H9 (cell line): ENCODE results near the gene SPTBN1. TPM values are rescaled to one million over a fixed set of nuclear protein-coding genes. Genes with fewer than 3 reads are reported as not detected.

ENCODE experiments used
- DNase-seq: peaks from one replicate; pipeline ENCODE4 v3.0.0-alpha.2; 2017
- H2AFZ ChIP-seq: one replicate; pipeline ENCODE4 v1.6.1; 2013; ENCODE audit warnings: mild to moderate bottlenecking, low read length, control low read depth, moderate library complexity
- H2AK5ac ChIP-seq: 2 replicates; pipeline ENCODE4 v1.6.1; 2013; ENCODE audit warnings: low read length, control low read depth, mixed read lengths; ENCODE audit not compliant: insufficient read length
- H2BK120ac ChIP-seq: one replicate; pipeline ENCODE4 v1.6.1; 2013; ENCODE audit warnings: low read depth, mild to moderate bottlenecking, low read length, control low read depth, inconsistent platforms; ENCODE audit not compliant: poor library complexity, severe bottlenecking
- H2BK12ac ChIP-seq: 2 replicates; pipeline ENCODE4 v1.6.1; 2013; ENCODE audit warnings: low read length, control low read depth, mixed read lengths, low read depth; ENCODE audit not compliant: insufficient read length
- H2BK15ac ChIP-seq: 2 replicates; pipeline ENCODE4 v1.6.1; 2013; ENCODE audit warnings: low read depth, low read length, control low read depth
- H2BK20ac ChIP-seq: one replicate; pipeline ENCODE4 v1.6.1; 2013; ENCODE audit warnings: low read depth, mild to moderate bottlenecking, low read length, control low read depth, inconsistent platforms; ENCODE audit not compliant: poor library complexity, severe bottlenecking
- H2BK5ac ChIP-seq: 2 replicates; pipeline ENCODE4 v1.6.1; 2013; ENCODE audit warnings: low read length, control low read depth, mixed read lengths; ENCODE audit not compliant: insufficient read length
- H3K14ac ChIP-seq: 2 replicates; pipeline ENCODE4 v1.6.1; 2013; ENCODE audit warnings: low read length, control low read depth; ENCODE audit not compliant: insufficient read depth
- H3K18ac ChIP-seq: 2 replicates; pipeline ENCODE4 v1.6.1; 2013; ENCODE audit warnings: low read depth, mild to moderate bottlenecking, mixed read lengths, low read length, control low read depth; ENCODE audit not compliant: insufficient read length
- H3K23ac ChIP-seq: 2 replicates; pipeline ENCODE4 v1.6.1; 2013; ENCODE audit warnings: low read length, control low read depth, mixed read lengths, low read depth; ENCODE audit not compliant: insufficient read length
- H3K23me2 ChIP-seq: 2 replicates; pipeline ENCODE4 v1.6.1; 2013; ENCODE audit warnings: low read depth, mild to moderate bottlenecking, mixed read lengths, low read length, control low read depth; ENCODE audit not compliant: insufficient read length, poor library complexity, severe bottlenecking
- H3K27ac ChIP-seq: 2 replicates; pipeline ENCODE4 v1.5.1; 2013; ENCODE audit warnings: low read length, control low read depth, mixed read lengths, low read depth; ENCODE audit not compliant: insufficient read length
- H3K27me3 ChIP-seq: 2 replicates; pipeline ENCODE4 v1.6.1; 2013; ENCODE audit warnings: low read length, control low read depth, inconsistent platforms; ENCODE audit not compliant: insufficient read depth
- H3K4ac ChIP-seq: 2 replicates; pipeline ENCODE4 v1.6.1; 2013; ENCODE audit warnings: low read depth, mild to moderate bottlenecking, control low read depth, inconsistent platforms, low read length, moderate library complexity
- H3K4me1 ChIP-seq: 2 replicates; pipeline ENCODE4 v1.6.1; 2013; ENCODE audit warnings: low read length, control low read depth, inconsistent platforms; ENCODE audit not compliant: insufficient read depth
- H3K4me2 ChIP-seq: 2 replicates; pipeline ENCODE4 v1.6.1; 2013; ENCODE audit warnings: low read length, control low read depth, mixed read lengths; ENCODE audit not compliant: insufficient read length, insufficient read depth
- H3K56ac ChIP-seq: 2 replicates; pipeline ENCODE4 v1.6.1; 2013; ENCODE audit warnings: low read depth, mild to moderate bottlenecking, mixed read lengths, low read length, control low read depth; ENCODE audit not compliant: insufficient read length
- H3K79me1 ChIP-seq: 2 replicates; pipeline ENCODE4 v1.6.1; 2013; ENCODE audit warnings: low read depth, mild to moderate bottlenecking, moderate library complexity, low read length, control low read depth, inconsistent platforms; ENCODE audit not compliant: insufficient read depth, poor library complexity, severe bottlenecking
- H3K79me2 ChIP-seq: 2 replicates; pipeline ENCODE4 v1.6.1; 2013; ENCODE audit warnings: low read length, control low read depth, inconsistent platforms; ENCODE audit not compliant: insufficient read depth
- H3K9ac ChIP-seq: 2 replicates; pipeline ENCODE4 v1.6.1; 2013; ENCODE audit warnings: low read length, control low read depth, mixed read lengths; ENCODE audit not compliant: insufficient read length; ENCODE audit errors: extremely low read depth
- H3K9me3 ChIP-seq: one replicate; pipeline ENCODE4 v1.6.1; 2013; ENCODE audit warnings: low read depth, low read length, inconsistent platforms; ENCODE audit not compliant: control insufficient read depth
- H3T11ph ChIP-seq: one replicate; pipeline ENCODE4 v1.6.1; 2013; ENCODE audit warnings: mild to moderate bottlenecking, low read length, control low read depth, inconsistent platforms
- H4K20me1 ChIP-seq: one replicate; pipeline ENCODE4 v1.6.1; 2013; ENCODE audit not compliant: control insufficient read depth, insufficient read length, insufficient read depth
- H4K5ac ChIP-seq: 2 replicates; pipeline ENCODE4 v1.6.1; 2013; ENCODE audit warnings: low read depth, mild to moderate bottlenecking, mixed read lengths, low read length, control low read depth; ENCODE audit not compliant: insufficient read length
- H4K8ac ChIP-seq: replicated peaks from 2 replicates; pipeline ENCODE4 v1.6.1; 2013; ENCODE audit warnings: low read length, control low read depth, mixed read lengths, low read depth; ENCODE audit not compliant: insufficient read length
- H4K91ac ChIP-seq: 2 replicates; pipeline ENCODE4 v1.6.1; 2013; ENCODE audit warnings: low read depth, mild to moderate bottlenecking, moderate library complexity, mixed read lengths, low read length, control low read depth; ENCODE audit not compliant: insufficient read length
- H3K27ac Mint-ChIP-seq, 3 experiments: 2 replicates in 2 of 3; 3 replicates in 1 of 3; pipeline ENCODE4 v1.8.0; 2020 to 2021; ENCODE audit warnings: mixed read lengths in 3 of 3, mild to moderate bottlenecking in 1 of 3, moderate library complexity in 1 of 3
- H3K27me3 Mint-ChIP-seq: 2 replicates; pipeline ENCODE4 v1.8.0; 2021; ENCODE audit warnings: low read depth, mild to moderate bottlenecking, moderate library complexity, mixed read lengths
- H3K36me3 Mint-ChIP-seq, 3 experiments: 2 replicates in 2 of 3; 3 replicates in 1 of 3; pipeline ENCODE4 v1.8.0; 2020 to 2021; ENCODE audit warnings: low read depth in 3 of 3, mixed read lengths in 3 of 3; ENCODE audit not compliant: insufficient read depth in 1 of 3
- H3K4me1 Mint-ChIP-seq, 2 experiments: 2 replicates each; pipeline ENCODE4 v1.8.0; 2020; ENCODE audit warnings: mixed read lengths in 2 of 2
- H3K4me3 Mint-ChIP-seq, 2 experiments: 2 replicates in 1 of 2; 3 replicates in 1 of 2; pipeline ENCODE4 v1.8.0; 2020 to 2021; ENCODE audit warnings: mild to moderate bottlenecking in 2 of 2, mixed read lengths in 2 of 2, moderate library complexity in 1 of 2
- H3K9me3 Mint-ChIP-seq, 2 experiments: 2 replicates in 1 of 2; 3 replicates in 1 of 2; pipeline ENCODE4 v1.8.0; 2020; ENCODE audit warnings: mild to moderate bottlenecking in 2 of 2, mixed read lengths in 2 of 2, moderate library complexity in 1 of 2
- CTCF ChIP-seq: fragments of 200-600 bp; sonication (generic); conservative IDR thresholded peaks from 3 replicates; pipeline ENCODE4 v1.8.0; 2021; ENCODE audit warnings: antibody characterized with exemption, mild to moderate bottlenecking
- whole genome bisulfite sequencing: extraction: QIAGEN DNeasy Blood & Tissue Kit; methylation state at CpG from one replicate; pipeline ENCODE4 v1.1.7; 2013; ENCODE audit warnings: missing lambda C conversion rate, low lambda C conversion rate, mixed read lengths; ENCODE audit not compliant: insufficient read length; ENCODE audit errors: extremely low coverage; 5-methylcytosine and 5-hydroxymethylcytosine counted together
- total RNA-seq: library from RNA; stranded (reverse); gene quantifications from 2 replicates; pipeline ENCODE4 v1.2.1, GENCODE V29; 2021

Gene SPTBN1
- total RNA-seq, 1 experiment from 2014 or later, result 164 TPM

- Mint-ChIP-seq H3K4me3 (no peak overlapping the region), H3K27ac (no peak overlapping the region), H3K4me1 (no peaks in the 10 kb centered on the region), H3K9me3 (peaks cover 13 to 16% of the 10 kb centered on the region in 2 experiments), H3K27me3 (no peaks in the 10 kb centered on the region; the same call in 1 of the 2 replicates), H3K36me3 (peaks cover 4 to 13% (median 5%) of the 10 kb centered on the region in 3 experiments; a peak in 6 of 7 replicates)
- no peak overlapping the region for H2AFZ ChIP-seq
- no peak overlapping the region for H3K4ac ChIP-seq
- H3K79me1 ChIP-seq, result no peaks in the 10 kb centered on the region
- H3K79me2 ChIP-seq, result no peaks in the 10 kb centered on the region
- H2BK5ac ChIP-seq, result no peak overlapping the region
- H3K9ac ChIP-seq, result no peak overlapping the region
- H3K56ac ChIP-seq, result no peak overlapping the region
- no peak overlapping the region for H2BK15ac ChIP-seq
- H3K18ac ChIP-seq, result no peak overlapping the region
- no peaks in the 10 kb centered on the region for H3K27me3 ChIP-seq
- H3K9me3 ChIP-seq, result no peaks in the 10 kb centered on the region
- DNase-seq, result no peak
- H2BK120ac ChIP-seq, result no peak overlapping the region
- H3T11ph ChIP-seq, result no peak overlapping the region
- no peak overlapping the region for H4K8ac ChIP-seq
- H3K23me2 ChIP-seq, result no peaks in the 10 kb centered on the region
- H2BK20ac ChIP-seq, result no peak overlapping the region
- no peak overlapping the region for H4K91ac ChIP-seq
- TF ChIP-seq CTCF, result no peak
- no peak overlapping the region for H2BK12ac ChIP-seq
- no peak overlapping the region for H3K23ac ChIP-seq
- H3K27ac ChIP-seq, result no peak overlapping the region
- WGBS, result no CpG with 5 or more reads among the region's 2 CpGs
- H3K14ac ChIP-seq, result no peak overlapping the region
- no peaks in the 10 kb centered on the region for H4K20me1 ChIP-seq
- H4K5ac ChIP-seq, result no peak overlapping the region
- H3K4me1 ChIP-seq, result no peaks in the 10 kb centered on the region
- H3K4me2 ChIP-seq, result no peak overlapping the region
- no peak overlapping the region for H2AK5ac ChIP-seq
Measured at GRCh38 chr2:54701029-54701428, 244.9 kb downstream of the SPTBN1 start.
